SH-SY5Y (cell line): ENCODE measurements around the gene KBTBD4.

ENCODE experiments used
- GATA2 ChIP-seq: IDR thresholded peaks from 2 replicates; pipeline ENCODE4 v1.6.1; 2011; ENCODE audit warnings: mild to moderate bottlenecking, low read depth, low read length
- GATA3 ChIP-seq: IDR thresholded peaks from 2 replicates; pipeline ENCODE4 v1.6.1; 2011; ENCODE audit warnings: low read depth, mild to moderate bottlenecking, low read length, moderate library complexity

GRCh38 chr11:47571895-47572294 is 6.9 kb downstream of the KBTBD4 start:
- TF ChIP-seq GATA2 (no peak), GATA3 (no peak)
